NCI-H460 (cell line): ENCODE measurements around the gene SDF2. TPM values are rescaled to one million over a fixed set of nuclear protein-coding genes. Genes with fewer than 3 reads are reported as not detected.
"Not testable (repeated sequence)": the region's sequence is repeated elsewhere in the genome, so short reads cannot be mapped to it uniquely, and the experiment has no call there.

Experiments
- DNase-seq: peaks from one replicate; pipeline ENCODE4 v3.0.0-alpha.2; 2016; ENCODE audit warnings: low read depth; ENCODE audit errors: extremely low read depth
- total RNA-seq: library from RNA; depleted of rRNA; stranded (reverse); fragments of >200 nt; shearing (Covaris generic); gene quantifications from 2 replicates; pipeline ENCODE4 v1.2.3, GENCODE V29; 2014

SDF2 gene
- total RNA-seq, 1 experiment from 2014 or later: 49.5 TPM

GRCh38 chr17:28641579-28641978 is 20.1 kb downstream of the SDF2 start:
- DNase-seq: no peak

- DNase-seq: no peak
Observed at GRCh38 chr17:28635506-28635905, 26.2 kb downstream of the SDF2 start.

GRCh38 chr17:28634206-28634865 is 27.4 kb downstream of the SDF2 start:
- no peak for DNase-seq

- no peak for DNase-seq
Observed at GRCh38 chr17:28626818-28627217, 34.9 kb downstream of the SDF2 start.

- no peak for DNase-seq
Observed at GRCh38 chr17:28624148-28624547, 37.6 kb downstream of the SDF2 start.

GRCh38 chr17:28623696-28624095 is 38.0 kb downstream of the SDF2 start:
- DNase-seq: no peak

- DNase-seq: no peak
Observed at GRCh38 chr17:28622186-28622585, 39.5 kb downstream of the SDF2 start.

- DNase-seq: no peak
Observed at GRCh38 chr17:28620010-28620409, 41.7 kb downstream of the SDF2 start.

GRCh38 chr17:28618464-28618863 is 43.2 kb downstream of the SDF2 start:
- DNase-seq: no peak

GRCh38 chr17:28616281-28616680 is 45.4 kb downstream of the SDF2 start:
- DNase-seq: no peak

GRCh38 chr17:28615260-28615940 is 46.3 kb downstream of the SDF2 start:
- no peak for DNase-seq

- DNase-seq: peak; percentile 19
Observed at GRCh38 chr17:28613931-28614381, 47.8 kb downstream of the SDF2 start, which contains the start of gene RSKR. Gene RSKR (minus strand): TSS chr17:28614185. CDS start chr17:28614161, 24 bp downstream.

GRCh38 chr17:28612936-28613872 is 48.5 kb downstream of the SDF2 start:
- peak; percentile 36 for DNase-seq

GRCh38 chr17:28612531-28612930 is 49.2 kb downstream of the SDF2 start:
- no peak for DNase-seq

- DNase-seq: no peak
Observed at GRCh38 chr17:28610376-28610775, 51.3 kb downstream of the SDF2 start.

- DNase-seq: not testable (repeated sequence)
Observed at GRCh38 chr17:28604031-28604430, 57.7 kb downstream of the SDF2 start.

GRCh38 chr17:28599311-28600184 is 62.2 kb downstream of the SDF2 start:
- peak; percentile 80 for DNase-seq

- DNase-seq: peak; percentile 92
Observed at GRCh38 chr17:28598799-28599310, 62.9 kb downstream of the SDF2 start, which contains the start of gene SPAG5. Gene SPAG5 (minus strand): TSS chr17:28599025. CDS start chr17:28598946, 79 bp downstream.

- DNase-seq: no peak
Observed at GRCh38 chr17:28598389-28598788, 63.3 kb downstream of the SDF2 start.
